ENCODE measurements around the gene PTPRD.

PTPRD gene

DNA sequence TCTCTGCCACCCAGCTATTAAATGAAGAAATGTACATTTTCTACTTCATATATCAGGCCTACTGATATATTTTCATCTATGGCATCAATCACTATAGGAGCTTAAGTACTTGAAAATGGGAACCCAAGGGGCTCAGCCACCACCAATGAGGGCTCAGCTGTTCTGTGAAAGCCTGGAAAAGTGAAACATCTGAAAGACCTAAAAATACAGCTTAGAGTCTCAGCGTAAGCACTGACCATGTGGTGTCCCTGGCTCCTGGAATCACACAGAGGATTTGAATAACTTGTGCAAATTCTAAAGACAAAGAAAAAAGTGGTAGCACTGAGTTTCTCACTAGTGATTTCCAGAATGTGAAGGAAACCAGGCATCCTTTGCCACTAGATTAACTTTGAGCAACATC, 64.5 kb downstream of the PTPRD start:
- no peak for TF ChIP-seq ZNF223 (tag by site-specific recombination; IDR thresholded peaks at IDR 0.05)
- TF ChIP-seq, protein P1, sequence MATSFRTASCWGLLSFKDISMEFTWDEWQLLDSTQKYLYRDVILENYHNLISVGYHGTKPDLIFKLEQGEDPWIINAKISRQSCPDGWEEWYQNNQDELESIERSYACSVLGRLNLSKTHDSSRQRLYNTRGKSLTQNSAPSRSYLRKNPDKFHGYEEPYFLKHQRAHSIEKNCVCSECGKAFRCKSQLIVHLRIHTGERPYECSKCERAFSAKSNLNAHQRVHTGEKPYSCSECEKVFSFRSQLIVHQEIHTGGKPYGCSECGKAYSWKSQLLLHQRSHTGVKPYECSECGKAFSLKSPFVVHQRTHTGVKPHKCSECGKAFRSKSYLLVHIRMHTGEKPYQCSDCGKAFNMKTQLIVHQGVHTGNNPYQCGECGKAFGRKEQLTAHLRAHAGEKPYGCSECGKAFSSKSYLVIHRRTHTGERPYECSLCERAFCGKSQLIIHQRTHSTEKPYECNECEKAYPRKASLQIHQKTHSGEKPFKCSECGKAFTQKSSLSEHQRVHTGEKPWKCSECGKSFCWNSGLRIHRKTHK (tag by site-specific recombination; IDR thresholded peaks at IDR 0.05), result no peak
- H3K4me3 ChIP-seq (ENCODE audit: low read depth, low read length), result no peak overlapping the region
- H3K4me1 ChIP-seq (ENCODE audit: control insufficient read depth, insufficient read depth, low read length), result no peaks in the 10 kb centered on the region
- H3K36me3 ChIP-seq (ENCODE audit: control insufficient read depth in 2 of 2, insufficient read depth in 1 of 2, low read length in 2 of 2), result no peaks in the 10 kb centered on the region
- CTCF ChIA-PET, result no interaction called here
- POLR2A ChIA-PET, result no interaction called here
- H3K9me3 ChIP-seq (ENCODE audit: control insufficient read depth, insufficient read depth, low read depth, low read length), result no peaks in the 10 kb centered on the region
- no peak overlapping the region for H3K27ac ChIP-seq (ENCODE audit: extremely low read depth, low read depth, low read length)

DNA sequence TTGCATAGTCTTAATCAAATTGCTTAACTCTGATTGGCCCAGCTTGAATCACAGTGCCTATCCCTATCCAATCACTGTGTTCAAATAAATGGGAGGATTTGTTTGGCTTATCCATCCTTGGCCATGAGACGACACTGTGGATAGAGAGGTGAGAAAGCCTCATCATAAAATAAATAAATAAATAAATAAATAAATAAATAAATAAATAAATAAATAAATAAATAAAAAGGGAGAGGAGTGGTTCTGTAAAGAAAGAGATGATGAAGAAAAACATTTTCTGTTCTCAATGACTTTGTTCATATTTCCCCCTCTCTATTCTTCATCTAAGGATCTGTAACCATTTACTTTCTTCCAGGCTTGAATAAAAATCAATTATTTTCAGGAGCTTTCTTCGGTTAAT, 74.7 kb downstream of the PTPRD start:
- no peak overlapping the region for H3K4me3 ChIP-seq (ENCODE audit: low read depth, low read length)
- H3K4me1 ChIP-seq (ENCODE audit: control insufficient read depth, insufficient read depth, low read length), result no peaks in the 10 kb centered on the region
- CTCF ChIA-PET, result interaction anchor here (0.9 kb wide), 1 partner anchor 11 kb away, joined by 3 read pairs; no protein-coding TSS in a partner anchor
- no peaks in the 10 kb centered on the region for H3K9me3 ChIP-seq (ENCODE audit: control insufficient read depth, insufficient read depth, low read depth, low read length)
- H3K36me3 ChIP-seq (ENCODE audit: control insufficient read depth in 2 of 2, insufficient read depth in 1 of 2, low read length in 2 of 2), result no peaks in the 10 kb centered on the region
- POLR2A ChIA-PET, result no interaction called here
- no peak overlapping the region for H3K27ac ChIP-seq (ENCODE audit: extremely low read depth, low read depth, low read length)
- TF ChIP-seq ZNF560 (tag by site-specific recombination; IDR thresholded peaks at IDR 0.05; ENCODE audit: borderline replicate concordance) (0 out of 2 replicates have a peak, but pooled peaks have one; percentile 19), ZNF555 (tag by site-specific recombination; conservative IDR thresholded peaks at IDR 0.05) (peak; percentile 85), ZBTB8A (tag by site-specific recombination; IDR thresholded peaks at IDR 0.05) (peak; percentile 54; the same call in 1 of the 2 replicates), ZNF558 (tag by site-specific recombination; IDR thresholded peaks at IDR 0.05) (peak; percentile 59; the same call in 1 of the 2 replicates), ZNF610 (tag by site-specific recombination; IDR thresholded peaks at IDR 0.05; ENCODE audit: borderline replicate concordance) (no peak), ZNF510 (tag by site-specific recombination; IDR thresholded peaks at IDR 0.05; ENCODE audit: insufficient replicate concordance) (peak; percentile 44), ZNF623 (tag by site-specific recombination; IDR thresholded peaks at IDR 0.05) (peak; percentile 63), ZNF501 (tag by site-specific recombination; IDR thresholded peaks at IDR 0.05) (peak; percentile 42; the same call in 1 of the 2 replicates), ZNF433 (tag by site-specific recombination; IDR thresholded peaks at IDR 0.05; ENCODE audit: low read depth) (peak; percentile 46; the same call in 1 of the 2 replicates)
- TF ChIP-seq, protein P2, sequence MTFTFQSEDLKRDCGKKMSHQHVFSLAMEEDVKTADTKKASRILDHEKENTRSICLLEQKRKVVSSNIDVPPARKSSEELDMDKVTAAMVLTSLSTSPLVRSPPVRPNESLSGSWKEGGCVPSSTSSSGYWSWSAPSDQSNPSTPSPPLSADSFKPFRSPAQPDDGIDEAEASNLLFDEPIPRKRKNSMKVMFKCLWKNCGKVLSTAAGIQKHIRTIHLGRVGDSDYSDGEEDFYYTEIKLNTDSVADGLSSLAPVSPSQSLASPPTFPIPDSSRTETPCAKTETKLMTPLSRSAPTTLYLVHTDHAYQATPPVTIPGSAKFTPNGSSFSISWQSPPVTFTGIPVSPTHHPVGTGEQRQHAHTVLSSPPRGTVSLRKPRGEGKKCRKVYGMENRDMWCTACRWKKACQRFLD (tag by site-specific recombination; IDR thresholded peaks at IDR 0.05), result no peak
- TF ChIP-seq, protein P3, sequence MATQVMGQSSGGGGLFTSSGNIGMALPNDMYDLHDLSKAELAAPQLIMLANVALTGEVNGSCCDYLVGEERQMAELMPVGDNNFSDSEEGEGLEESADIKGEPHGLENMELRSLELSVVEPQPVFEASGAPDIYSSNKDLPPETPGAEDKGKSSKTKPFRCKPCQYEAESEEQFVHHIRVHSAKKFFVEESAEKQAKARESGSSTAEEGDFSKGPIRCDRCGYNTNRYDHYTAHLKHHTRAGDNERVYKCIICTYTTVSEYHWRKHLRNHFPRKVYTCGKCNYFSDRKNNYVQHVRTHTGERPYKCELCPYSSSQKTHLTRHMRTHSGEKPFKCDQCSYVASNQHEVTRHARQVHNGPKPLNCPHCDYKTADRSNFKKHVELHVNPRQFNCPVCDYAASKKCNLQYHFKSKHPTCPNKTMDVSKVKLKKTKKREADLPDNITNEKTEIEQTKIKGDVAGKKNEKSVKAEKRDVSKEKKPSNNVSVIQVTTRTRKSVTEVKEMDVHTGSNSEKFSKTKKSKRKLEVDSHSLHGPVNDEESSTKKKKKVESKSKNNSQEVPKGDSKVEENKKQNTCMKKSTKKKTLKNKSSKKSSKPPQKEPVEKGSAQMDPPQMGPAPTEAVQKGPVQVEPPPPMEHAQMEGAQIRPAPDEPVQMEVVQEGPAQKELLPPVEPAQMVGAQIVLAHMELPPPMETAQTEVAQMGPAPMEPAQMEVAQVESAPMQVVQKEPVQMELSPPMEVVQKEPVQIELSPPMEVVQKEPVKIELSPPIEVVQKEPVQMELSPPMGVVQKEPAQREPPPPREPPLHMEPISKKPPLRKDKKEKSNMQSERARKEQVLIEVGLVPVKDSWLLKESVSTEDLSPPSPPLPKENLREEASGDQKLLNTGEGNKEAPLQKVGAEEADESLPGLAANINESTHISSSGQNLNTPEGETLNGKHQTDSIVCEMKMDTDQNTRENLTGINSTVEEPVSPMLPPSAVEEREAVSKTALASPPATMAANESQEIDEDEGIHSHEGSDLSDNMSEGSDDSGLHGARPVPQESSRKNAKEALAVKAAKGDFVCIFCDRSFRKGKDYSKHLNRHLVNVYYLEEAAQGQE (tag by site-specific recombination; IDR thresholded peaks at IDR 0.05), result 0 out of 2 replicates have a peak, but pooled peaks have one; percentile 63
- TF ChIP-seq, protein P4, sequence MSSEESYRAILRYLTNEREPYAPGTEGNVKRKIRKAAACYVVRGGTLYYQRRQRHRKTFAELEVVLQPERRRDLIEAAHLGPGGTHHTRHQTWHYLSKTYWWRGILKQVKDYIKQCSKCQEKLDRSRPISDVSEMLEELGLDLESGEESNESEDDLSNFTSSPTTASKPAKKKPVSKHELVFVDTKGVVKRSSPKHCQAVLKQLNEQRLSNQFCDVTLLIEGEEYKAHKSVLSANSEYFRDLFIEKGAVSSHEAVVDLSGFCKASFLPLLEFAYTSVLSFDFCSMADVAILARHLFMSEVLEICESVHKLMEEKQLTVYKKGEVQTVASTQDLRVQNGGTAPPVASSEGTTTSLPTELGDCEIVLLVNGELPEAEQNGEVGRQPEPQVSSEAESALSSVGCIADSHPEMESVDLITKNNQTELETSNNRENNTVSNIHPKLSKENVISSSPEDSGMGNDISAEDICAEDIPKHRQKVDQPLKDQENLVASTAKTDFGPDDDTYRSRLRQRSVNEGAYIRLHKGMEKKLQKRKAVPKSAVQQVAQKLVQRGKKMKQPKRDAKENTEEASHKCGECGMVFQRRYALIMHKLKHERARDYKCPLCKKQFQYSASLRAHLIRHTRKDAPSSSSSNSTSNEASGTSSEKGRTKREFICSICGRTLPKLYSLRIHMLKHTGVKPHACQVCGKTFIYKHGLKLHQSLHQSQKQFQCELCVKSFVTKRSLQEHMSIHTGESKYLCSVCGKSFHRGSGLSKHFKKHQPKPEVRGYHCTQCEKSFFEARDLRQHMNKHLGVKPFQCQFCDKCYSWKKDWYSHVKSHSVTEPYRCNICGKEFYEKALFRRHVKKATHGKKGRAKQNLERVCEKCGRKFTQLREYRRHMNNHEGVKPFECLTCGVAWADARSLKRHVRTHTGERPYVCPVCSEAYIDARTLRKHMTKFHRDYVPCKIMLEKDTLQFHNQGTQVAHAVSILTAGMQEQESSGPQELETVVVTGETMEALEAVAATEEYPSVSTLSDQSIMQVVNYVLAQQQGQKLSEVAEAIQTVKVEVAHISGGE (tag by site-specific recombination; conservative IDR thresholded peaks at IDR 0.05; ENCODE audit: low read depth), result peak; percentile 78
- TF ChIP-seq, protein P5, sequence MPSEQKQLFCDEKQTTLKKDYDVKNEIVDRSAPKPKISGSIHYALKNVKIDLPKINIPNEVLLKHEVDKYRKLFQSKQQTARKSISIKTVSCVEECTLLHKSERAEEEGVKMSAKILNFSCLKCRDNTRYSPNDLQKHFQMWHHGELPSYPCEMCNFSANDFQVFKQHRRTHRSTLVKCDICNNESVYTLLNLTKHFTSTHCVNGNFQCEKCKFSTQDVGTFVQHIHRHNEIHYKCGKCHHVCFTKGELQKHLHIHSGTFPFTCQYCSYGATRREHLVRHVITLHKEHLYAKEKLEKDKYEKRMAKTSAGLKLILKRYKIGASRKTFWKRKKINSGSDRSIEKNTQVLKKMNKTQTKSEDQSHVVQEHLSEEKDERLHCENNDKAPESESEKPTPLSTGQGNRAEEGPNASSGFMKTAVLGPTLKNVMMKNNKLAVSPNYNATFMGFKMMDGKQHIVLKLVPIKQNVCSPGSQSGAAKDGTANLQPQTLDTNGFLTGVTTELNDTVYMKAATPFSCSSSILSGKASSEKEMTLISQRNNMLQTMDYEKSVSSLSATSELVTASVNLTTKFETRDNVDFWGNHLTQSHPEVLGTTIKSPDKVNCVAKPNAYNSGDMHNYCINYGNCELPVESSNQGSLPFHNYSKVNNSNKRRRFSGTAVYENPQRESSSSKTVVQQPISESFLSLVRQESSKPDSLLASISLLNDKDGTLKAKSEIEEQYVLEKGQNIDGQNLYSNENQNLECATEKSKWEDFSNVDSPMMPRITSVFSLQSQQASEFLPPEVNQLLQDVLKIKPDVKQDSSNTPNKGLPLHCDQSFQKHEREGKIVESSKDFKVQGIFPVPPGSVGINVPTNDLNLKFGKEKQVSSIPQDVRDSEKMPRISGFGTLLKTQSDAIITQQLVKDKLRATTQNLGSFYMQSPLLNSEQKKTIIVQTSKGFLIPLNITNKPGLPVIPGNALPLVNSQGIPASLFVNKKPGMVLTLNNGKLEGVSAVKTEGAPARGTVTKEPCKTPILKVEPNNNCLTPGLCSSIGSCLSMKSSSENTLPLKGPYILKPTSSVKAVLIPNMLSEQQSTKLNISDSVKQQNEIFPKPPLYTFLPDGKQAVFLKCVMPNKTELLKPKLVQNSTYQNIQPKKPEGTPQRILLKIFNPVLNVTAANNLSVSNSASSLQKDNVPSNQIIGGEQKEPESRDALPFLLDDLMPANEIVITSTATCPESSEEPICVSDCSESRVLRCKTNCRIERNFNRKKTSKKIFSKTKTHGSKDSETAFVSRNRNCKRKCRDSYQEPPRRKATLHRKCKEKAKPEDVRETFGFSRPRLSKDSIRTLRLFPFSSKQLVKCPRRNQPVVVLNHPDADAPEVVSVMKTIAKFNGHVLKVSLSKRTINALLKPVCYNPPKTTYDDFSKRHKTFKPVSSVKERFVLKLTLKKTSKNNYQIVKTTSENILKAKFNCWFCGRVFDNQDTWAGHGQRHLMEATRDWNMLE (tag by site-specific recombination; conservative IDR thresholded peaks at IDR 0.05; ENCODE audit: low read depth), result peak; percentile 83
- TF ChIP-seq, protein P6, sequence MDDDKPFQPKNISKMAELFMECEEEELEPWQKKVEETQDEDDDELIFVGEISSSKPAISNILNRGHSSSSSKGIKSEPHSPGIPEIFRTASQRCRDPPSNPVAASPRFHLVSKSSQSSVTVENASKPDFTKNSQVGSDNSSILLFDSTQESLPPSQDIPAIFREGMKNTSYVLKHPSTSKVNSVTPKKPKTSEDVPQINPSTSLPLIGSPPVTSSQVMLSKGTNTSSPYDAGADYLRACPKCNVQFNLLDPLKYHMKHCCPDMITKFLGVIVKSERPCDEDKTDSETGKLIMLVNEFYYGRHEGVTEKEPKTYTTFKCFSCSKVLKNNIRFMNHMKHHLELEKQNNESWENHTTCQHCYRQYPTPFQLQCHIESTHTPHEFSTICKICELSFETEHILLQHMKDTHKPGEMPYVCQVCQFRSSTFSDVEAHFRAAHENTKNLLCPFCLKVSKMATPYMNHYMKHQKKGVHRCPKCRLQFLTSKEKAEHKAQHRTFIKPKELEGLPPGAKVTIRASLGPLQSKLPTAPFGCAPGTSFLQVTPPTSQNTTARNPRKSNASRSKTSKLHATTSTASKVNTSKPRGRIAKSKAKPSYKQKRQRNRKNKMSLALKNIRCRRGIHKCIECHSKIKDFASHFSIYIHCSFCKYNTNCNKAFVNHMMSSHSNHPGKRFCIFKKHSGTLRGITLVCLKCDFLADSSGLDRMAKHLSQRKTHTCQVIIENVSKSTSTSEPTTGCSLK (tag by site-specific recombination; IDR thresholded peaks at IDR 0.05), result no peak
